Measurements from ENCODE around the gene CP.
"Not testable (repeated sequence)": the region's sequence is repeated elsewhere in the genome, so short reads cannot be mapped to it uniquely, and the experiment has no call there.

The CP gene

DNA sequence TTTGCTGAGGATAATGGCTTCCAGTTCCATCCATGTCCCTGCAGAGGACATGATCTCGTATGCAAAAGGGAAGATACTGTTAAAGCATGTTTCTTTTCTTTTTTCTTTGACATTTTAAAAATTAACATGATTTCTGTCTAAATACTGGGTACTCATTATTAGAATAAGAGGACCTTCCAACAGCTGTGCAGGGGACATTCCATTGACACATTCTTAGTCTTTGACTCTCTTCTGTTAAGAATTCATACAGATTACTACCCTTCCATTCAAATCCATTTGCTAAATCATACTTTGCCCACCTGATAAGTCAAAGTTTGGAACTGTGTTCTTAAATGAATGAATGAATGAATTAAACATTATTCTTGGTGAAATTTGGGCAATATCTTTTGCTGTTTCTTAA lies 5.1 kb upstream of the CP start:
- no peak for DNase-seq

DNA sequence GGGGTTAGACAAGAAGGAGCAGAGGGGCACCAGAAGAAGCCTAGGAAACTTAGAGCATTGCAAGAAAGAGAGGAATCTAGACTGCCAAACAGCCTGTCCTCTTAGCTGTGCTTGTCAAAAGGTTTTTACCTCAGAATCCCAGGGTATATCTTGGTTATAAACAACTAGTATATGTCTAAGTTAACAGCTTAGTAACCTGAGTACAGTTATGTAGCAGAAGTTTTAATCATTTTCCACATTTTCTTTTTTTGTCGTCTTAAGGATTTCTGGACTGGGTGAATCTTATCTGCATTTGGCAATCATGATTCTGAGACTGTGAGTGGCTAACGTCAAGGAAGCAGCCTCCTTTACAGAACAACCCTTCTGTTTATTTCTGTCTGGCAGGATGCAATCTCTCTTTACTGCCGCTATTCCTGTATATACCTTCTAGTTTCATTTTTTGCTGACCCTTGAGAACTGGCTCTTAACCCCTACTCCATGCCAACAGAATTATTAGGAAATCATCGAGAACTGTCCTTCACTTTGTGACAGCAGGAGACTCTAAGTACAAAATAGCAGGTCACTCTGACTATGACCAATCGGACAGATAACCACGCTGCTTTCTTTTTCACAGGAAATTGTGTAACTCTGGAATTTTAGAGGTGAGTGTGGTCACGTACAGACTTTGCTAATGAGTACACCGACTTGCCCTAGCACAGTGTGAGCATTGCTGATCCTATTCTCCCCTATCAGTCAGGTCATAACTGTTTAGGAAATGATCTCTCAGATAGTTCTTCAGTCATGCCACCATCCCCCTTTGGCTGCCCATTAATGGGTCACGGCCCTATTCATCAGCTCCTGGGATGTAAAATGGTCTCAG lies 3.3 kb upstream of the CP start:
- DNase-seq, result no peak

DNA sequence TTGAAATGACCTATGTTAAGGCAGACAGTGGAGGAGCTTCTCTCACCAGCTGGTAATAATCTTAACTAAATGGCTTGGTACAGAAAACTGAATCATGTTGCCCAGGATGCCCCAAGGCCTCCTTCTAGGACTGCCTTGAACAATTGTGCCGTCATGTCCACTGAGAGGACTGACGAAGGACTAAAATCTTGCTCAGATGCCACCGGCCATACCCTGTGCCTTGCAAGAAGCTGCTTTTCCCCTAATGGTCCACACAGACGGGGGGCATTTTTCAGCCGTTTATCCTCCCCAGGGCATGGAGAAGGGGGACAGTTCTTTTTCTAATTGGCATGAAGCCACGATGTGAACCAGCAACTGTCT lies 1.8 kb upstream of the CP start:
- no peak for DNase-seq

- not testable (repeated sequence) for DNase-seq
Observed at GRCh38 chr3:149219380-149220121, 2.1 kb downstream of the CP start.

GRCh38 chr3:149217347-149217746 lies 4.3 kb downstream of the CP start:
- DNase-seq, result no peak

- DNase-seq, result no peak
Observed at GRCh38 chr3:149216193-149216869, 5.3 kb downstream of the CP start.

- no peak for DNase-seq
Observed at GRCh38 chr3:149215515-149215914, 6.1 kb downstream of the CP start.

DNA sequence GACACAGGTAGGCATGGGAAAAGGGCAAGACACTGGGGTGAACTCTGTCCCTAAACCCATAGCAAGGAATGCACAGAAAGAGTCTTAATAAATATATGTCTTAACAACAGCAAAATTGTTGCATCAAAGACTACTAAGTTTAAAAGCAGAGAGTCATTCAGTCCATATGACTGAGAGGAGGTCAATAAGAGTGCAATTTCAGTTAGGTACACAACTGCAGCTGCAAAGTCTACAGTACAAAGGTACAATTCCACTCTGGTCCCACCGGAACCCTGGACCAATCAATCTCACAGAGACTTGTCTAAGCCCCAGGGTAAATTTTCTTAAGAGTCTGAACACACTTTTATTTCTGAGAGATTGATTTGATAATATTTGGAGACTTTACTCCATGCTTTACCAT lies 6.9 kb downstream of the CP start:
- no peak for DNase-seq

- DNase-seq, result no peak
Observed at GRCh38 chr3:149212386-149212785, 9.2 kb downstream of the CP start.

- no peak for DNase-seq
Observed at GRCh38 chr3:149209431-149209830, 12.2 kb downstream of the CP start.

DNA sequence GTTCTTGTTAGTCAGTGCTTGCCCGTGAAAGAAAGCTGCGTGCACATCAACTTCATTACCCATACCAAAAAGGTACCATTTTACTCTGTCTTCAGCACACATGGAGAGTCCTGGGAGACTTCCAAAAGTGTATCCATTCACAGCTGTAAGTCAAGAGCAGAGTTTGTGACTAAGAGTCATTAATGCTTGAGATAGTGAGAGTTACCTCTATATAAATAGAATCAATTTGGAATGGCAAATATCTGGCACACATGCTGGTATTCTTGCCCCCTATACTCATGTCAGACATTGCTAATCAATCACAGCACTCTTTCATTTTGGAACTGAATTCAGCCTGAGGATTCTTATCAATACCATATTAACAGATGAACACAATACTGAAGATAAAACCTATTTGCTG lies 14.2 kb downstream of the CP start:
- no peak for DNase-seq

GRCh38 chr3:149204390-149204991 lies 17.1 kb downstream of the CP start:
- no peak for DNase-seq

- DNase-seq, result no peak
Observed at GRCh38 chr3:149203758-149204157, 17.9 kb downstream of the CP start.

DNA sequence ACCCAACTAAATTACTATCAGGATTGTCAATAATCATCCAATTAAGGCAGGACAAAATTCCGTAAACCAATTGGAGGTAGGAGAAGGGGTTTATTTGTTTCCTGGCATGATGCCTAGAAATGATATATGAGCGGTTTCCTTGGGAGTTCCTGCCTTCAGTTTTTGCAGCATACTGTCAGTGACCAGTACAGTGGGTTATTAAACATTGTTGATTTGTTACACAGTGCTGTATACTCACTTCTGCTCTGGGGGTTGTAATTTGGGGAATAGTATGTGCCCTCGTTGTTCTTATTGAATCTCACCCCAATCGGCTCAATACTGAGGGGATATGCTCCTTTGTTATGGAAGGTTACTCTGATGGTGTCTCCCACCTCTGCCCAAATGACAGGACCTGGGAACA lies 22.2 kb downstream of the CP start:
- no peak for DNase-seq

- no peak for DNase-seq
Observed at GRCh38 chr3:149198611-149199010, 23.0 kb downstream of the CP start.

DNA sequence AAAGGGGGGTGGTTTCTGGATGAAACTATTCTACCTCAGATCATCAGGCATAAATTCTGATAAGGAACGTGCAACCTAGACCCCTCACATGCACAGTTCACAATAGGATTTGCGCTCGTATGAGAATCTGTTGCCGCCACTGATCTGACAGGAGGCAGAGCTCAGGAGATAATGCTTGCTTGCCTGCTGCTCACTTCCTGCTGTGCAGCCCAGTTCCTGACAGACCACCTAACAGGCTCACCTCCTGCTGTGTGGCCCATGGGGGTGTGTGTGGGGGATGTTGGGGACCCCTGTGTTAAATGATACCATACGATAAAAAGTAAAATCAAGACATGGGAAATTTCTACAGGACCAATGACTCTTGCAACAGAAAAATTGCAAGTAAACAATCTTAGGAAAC lies 24.0 kb downstream of the CP start:
- no peak for DNase-seq

DNA sequence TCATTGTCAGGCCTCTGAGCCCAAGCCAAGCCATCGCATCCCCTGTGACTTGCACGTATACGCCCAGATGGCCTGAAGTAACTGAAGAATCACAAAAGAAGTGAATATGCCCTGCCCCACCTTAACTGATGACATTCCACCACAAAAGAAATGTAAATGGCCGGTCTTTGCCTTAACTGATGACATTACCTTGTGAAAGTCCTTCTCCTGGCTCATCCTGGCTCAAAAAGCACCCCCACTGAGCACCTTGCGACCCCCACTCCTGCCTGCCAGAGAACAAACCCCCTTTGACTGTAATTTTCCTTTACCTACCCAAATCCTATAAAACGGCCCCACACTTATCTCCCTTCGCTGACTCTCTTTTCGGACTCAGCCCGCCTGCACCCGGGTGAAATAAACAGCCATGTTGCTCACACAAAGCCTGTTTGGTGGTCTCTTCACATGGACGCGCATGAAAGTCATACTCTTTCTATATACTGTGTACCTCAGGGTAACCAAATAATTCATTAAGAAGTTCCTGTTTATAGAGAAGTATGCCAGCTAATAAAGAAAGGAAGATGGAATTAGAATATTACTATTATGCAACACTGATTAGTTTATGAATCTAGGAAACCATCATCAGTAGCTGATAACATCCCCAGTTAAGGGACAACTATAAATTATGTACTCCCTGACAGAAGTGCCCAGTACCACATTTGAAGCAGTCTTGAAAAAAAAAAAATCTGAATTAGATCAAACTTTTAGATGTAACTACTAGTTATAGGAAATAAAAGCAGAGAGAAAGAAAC lies 24.6 kb downstream of the CP start:
- DNase-seq, result not testable (repeated sequence)

- no peak for DNase-seq
Observed at GRCh38 chr3:149195221-149195620, 26.4 kb downstream of the CP start.

DNA sequence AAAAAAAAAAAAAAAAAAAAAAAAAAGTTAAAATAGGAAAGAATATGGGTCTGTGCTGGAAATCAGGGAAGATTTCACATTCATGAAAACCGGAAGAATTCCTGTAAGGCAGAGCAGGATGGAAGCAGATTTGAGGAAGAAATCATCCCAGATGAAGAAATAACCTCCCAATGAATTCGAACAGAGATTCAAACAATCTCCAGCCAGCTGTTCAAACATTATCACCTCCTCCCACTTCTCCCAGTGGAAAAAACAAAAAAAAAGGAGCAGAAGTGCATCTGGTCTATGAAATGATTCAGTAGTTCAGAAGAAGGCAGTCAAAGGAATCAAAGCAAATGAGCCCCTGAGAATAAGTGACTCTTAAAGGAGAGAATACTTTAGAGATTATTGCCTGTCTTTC lies 33.1 kb downstream of the CP start:
- no peak for DNase-seq

DNA sequence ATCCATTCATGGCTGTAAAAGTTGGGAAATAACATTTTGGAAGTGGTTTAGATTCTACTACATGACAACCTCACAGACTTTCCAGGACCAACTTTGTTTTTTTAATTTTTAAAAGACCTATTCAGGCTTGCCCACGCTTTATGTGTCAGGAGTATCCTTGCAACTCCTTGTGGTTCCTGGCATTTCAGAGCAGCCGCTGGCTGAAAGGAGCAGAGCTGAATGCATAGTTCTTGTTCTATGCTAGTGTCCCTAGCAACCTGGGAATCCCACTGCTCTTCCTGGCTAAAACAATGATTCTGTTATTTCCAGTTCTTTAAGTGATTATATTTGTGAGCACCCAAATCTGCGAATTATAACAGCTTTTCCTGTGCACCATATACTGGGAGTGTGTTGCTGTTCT lies 34.9 kb downstream of the CP start:
- no peak for DNase-seq

DNA sequence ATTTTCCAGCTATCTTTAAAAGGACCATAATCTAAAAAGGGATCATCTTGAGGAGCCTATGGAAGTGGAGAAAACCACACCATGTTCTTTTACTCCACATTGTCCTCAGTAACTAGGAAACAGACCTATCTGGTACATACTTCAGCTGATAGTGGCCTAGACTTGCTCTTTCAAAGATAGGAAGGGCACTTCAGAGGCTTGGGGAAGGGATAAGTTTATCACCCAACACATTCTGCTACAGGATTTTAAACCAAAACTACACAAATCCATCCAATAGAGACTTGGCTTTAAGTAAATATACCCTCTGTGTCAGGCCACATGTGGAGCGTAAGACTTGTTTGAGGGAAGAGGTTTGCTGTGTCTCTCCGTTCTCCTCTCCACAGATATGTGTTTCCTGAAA lies 35.4 kb downstream of the CP start:
- no peak for DNase-seq

- no peak for DNase-seq
Observed at GRCh38 chr3:149181182-149181581, 40.4 kb downstream of the CP start.

All from NCI-H187 (cell line).